Brain pericyte (primary cell): ENCODE data around the gene TMCC3.
"Not testable (repeated sequence)": the region's sequence is repeated elsewhere in the genome, so short reads cannot be mapped to it uniquely, and the experiment has no call there.

Experiments
- DNase-seq: peaks from one replicate; pipeline ENCODE4 v3.0.0-alpha.2; 2012; ENCODE audit warnings: low read depth, low spot score

Gene TMCC3

GRCh38 chr12:94566345-94566744 is 84.0 kb downstream of the TMCC3 start:
- no peak for DNase-seq

- DNase-seq: no peak
These were observed 84.7 kb downstream of the TMCC3 start for GRCh38 chr12:94565683-94566082.

- DNase-seq: no peak
These were observed 87.1 kb downstream of the TMCC3 start for GRCh38 chr12:94563286-94563685.

- no peak for DNase-seq
These were observed 88.4 kb downstream of the TMCC3 start for GRCh38 chr12:94561943-94562411.

- peak; percentile 22 for DNase-seq
These were observed 89.7 kb downstream of the TMCC3 start for GRCh38 chr12:94560431-94561221.

- DNase-seq: no peak
These were observed 91.7 kb downstream of the TMCC3 start for GRCh38 chr12:94558612-94559011.

GRCh38 chr12:94557746-94558295 is 92.5 kb downstream of the TMCC3 start:
- DNase-seq: no peak

GRCh38 chr12:94555687-94556086 is 94.7 kb downstream of the TMCC3 start:
- no peak for DNase-seq

GRCh38 chr12:94553875-94554274 is 96.5 kb downstream of the TMCC3 start:
- DNase-seq: no peak

- no peak for DNase-seq
These were observed 97.2 kb downstream of the TMCC3 start for GRCh38 chr12:94553130-94553519.

- no peak for DNase-seq
These were observed 98.5 kb downstream of the TMCC3 start for GRCh38 chr12:94551810-94552209.

GRCh38 chr12:94550964-94551363 is 99.4 kb downstream of the TMCC3 start:
- no peak for DNase-seq

GRCh38 chr12:94548833-94549232 is 101.5 kb downstream of the TMCC3 start:
- not testable (repeated sequence) for DNase-seq

GRCh38 chr12:94545935-94546771 is 104.2 kb downstream of the TMCC3 start:
- DNase-seq: no peak

- DNase-seq: no peak
These were observed 106.0 kb downstream of the TMCC3 start for GRCh38 chr12:94544355-94544754.

GRCh38 chr12:94538318-94538717 is 112.0 kb downstream of the TMCC3 start:
- no peak for DNase-seq

- DNase-seq: no peak
These were observed 114.1 kb downstream of the TMCC3 start for GRCh38 chr12:94536040-94536965.

- no peak for DNase-seq
These were observed 114.8 kb downstream of the TMCC3 start for GRCh38 chr12:94535510-94535921.

GRCh38 chr12:94534774-94535509 is 115.4 kb downstream of the TMCC3 start:
- no peak for DNase-seq

- no peak for DNase-seq
These were observed 116.1 kb downstream of the TMCC3 start for GRCh38 chr12:94534278-94534677.
